NB4 (cell line): ENCODE results near the gene RPS6KC1.

ENCODE experiments used
- DNase-seq: peaks from one replicate; pipeline ENCODE4 v3.0.0; 2010; ENCODE audit warnings: low read depth
- H3K4me3 ChIP-seq: one replicate; pipeline ENCODE4 v1.5.1; 2011; ENCODE audit warnings: mild to moderate bottlenecking, low read depth, low read length, moderate library complexity
- CTCF ChIP-seq: IDR thresholded peaks from one replicate; pipeline ENCODE4 v1.5.1; 2012; ENCODE audit warnings: low read depth, low read length
- MAX ChIP-seq: IDR thresholded peaks from 2 replicates; pipeline ENCODE4 v1.6.1; 2011; ENCODE audit warnings: low read depth, low read length
- MYC ChIP-seq: IDR thresholded peaks from 2 replicates; pipeline ENCODE4 v1.6.1; 2011; ENCODE audit warnings: low read depth, low read length
- POLR2A ChIP-seq: IDR thresholded peaks from 2 replicates; pipeline ENCODE4 v1.6.1; 2011; ENCODE audit warnings: mild to moderate bottlenecking; ENCODE audit not compliant: insufficient read length; ENCODE audit errors: extremely low read depth

RPS6KC1 gene

GRCh38 chr1:213281640-213282301 is 230.7 kb downstream of the RPS6KC1 start:
- no peak for DNase-seq
- TF ChIP-seq MYC (no peak), MAX (no peak), CTCF (no peak), POLR2A (no peak)
- H3K4me3 ChIP-seq = no peak overlapping the region

- H3K4me3 ChIP-seq = no peak overlapping the region
- TF ChIP-seq CTCF = no peak
- TF ChIP-seq POLR2A = no peak
- TF ChIP-seq MAX = no peak
- TF ChIP-seq MYC = no peak
- DNase-seq = no peak
These were observed 233.6 kb downstream of the RPS6KC1 start for GRCh38 chr1:213284626-213285025.

- TF ChIP-seq MAX = no peak
- TF ChIP-seq POLR2A = no peak
- TF ChIP-seq CTCF = no peak
- TF ChIP-seq MYC = no peak
- DNase-seq = no peak
These were observed 235.2 kb downstream of the RPS6KC1 start for GRCh38 chr1:213286235-213286634.

GRCh38 chr1:213287987-213288386 is 236.9 kb downstream of the RPS6KC1 start:
- no peak for DNase-seq
- TF ChIP-seq MYC (no peak), POLR2A (no peak), MAX (no peak), CTCF (no peak)
- no peak overlapping the region for H3K4me3 ChIP-seq

More at GRCh38 chr1:213286235-213286634, 235.2 kb downstream of the RPS6KC1 start:
- no peak overlapping the region for H3K4me3 ChIP-seq

- TF ChIP-seq MAX (no peak), MYC (no peak), CTCF (no peak), POLR2A (no peak)
- H3K4me3 ChIP-seq = no peak overlapping the region
- DNase-seq = peak; percentile 10
These were observed 240.5 kb downstream of the RPS6KC1 start for GRCh38 chr1:213291526-213291925.

GRCh38 chr1:213292614-213293013 is 241.6 kb downstream of the RPS6KC1 start:
- TF ChIP-seq MYC = no peak
- no peak for DNase-seq
- H3K4me3 ChIP-seq = no peak overlapping the region
